Muscle of leg (tissue), 11 donors: Measurements from ENCODE around the gene PPP1R9A. TPM values are rescaled to one million over a fixed set of nuclear protein-coding genes. Genes with fewer than 3 reads are reported as not detected.

Source experiments
- DNase-seq: peaks from one replicate; pipeline ENCODE4 v3.0.0; 2013
- H3K27ac ChIP-seq: one replicate; pipeline ENCODE4 v1.5.1; 2013; ENCODE audit warnings: mild to moderate bottlenecking, low read length, control low read depth
- H3K27me3 ChIP-seq: one replicate; pipeline ENCODE4 v1.6.1; 2013; ENCODE audit warnings: low read length; ENCODE audit not compliant: control insufficient read depth, insufficient read depth
- H3K36me3 ChIP-seq: one replicate; pipeline ENCODE4 v1.6.1; 2013; ENCODE audit warnings: low read length; ENCODE audit not compliant: control insufficient read depth, insufficient read depth
- H3K4me1 ChIP-seq: one replicate; pipeline ENCODE4 v1.6.1; 2013; ENCODE audit warnings: low read length; ENCODE audit not compliant: control insufficient read depth, insufficient read depth
- H3K4me3 ChIP-seq: one replicate; pipeline ENCODE4 v1.5.1; 2013; ENCODE audit warnings: low read length, control low read depth
- H3K9me3 ChIP-seq: replicated peaks from 2 replicates; pipeline ENCODE4 v1.6.1; 2013; ENCODE audit warnings: low read depth, low read length; ENCODE audit not compliant: control insufficient read depth
- WGBS: methylation state at CpG from one replicate; pipeline ENCODE4 v1.1.5; 2013; ENCODE audit warnings: missing lambda C conversion rate; ENCODE audit not compliant: insufficient coverage; 5-methylcytosine and 5-hydroxymethylcytosine counted together
- polyA plus RNA-seq, 8 donors: library from polyadenylated mRNA; unstranded; fragments of 120-200 nt; gene quantifications; one replicate each; pipeline versions ENCODE4 v1.2.1 to v1.2.3, GENCODE V29; 2013; ENCODE audit warnings: inconsistent platforms in 1 of 8, low replicate concordance in 1 of 8; ENCODE audit not compliant: insufficient read length in 8 of 8, insufficient read depth in 1 of 8
- total RNA-seq: library from RNA; stranded (reverse); fragments of 120-200 nt; gene quantifications from one replicate; pipeline ENCODE4 v1.2.4, GENCODE V29; 2013

Gene PPP1R9A
- total and polyA plus RNA-seq, 9 donors = 14.8 to 45.0 (median 19.8) TPM

DNA sequence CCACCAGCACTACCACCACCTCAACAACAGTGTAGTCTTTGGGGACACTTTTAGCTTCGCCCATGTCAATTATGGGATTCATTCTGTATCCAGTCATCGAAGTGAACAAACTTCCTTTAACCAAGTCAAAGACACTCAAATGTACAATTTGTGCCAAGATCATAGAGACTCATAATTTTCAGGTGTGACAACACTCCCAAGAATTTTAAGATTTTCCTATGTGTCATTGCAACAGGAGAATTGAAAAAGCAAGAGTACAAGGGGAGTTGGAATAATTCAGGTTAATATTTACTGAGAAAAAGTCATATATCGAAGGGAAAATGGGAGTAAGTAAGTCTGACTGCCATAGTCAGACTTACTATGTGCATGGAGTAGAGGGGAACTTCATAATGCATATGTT is 390.7 kb downstream of the PPP1R9A start:
- Histone ChIP-seq H3K36me3 (no peaks in the 10 kb centered on the region), H3K27ac (no peak overlapping the region), H3K4me3 (no peak overlapping the region), H3K9me3 (no peaks in the 10 kb centered on the region), H3K27me3 (no peaks in the 10 kb centered on the region), H3K4me1 (no peaks in the 10 kb centered on the region)
- WGBS = 100% methylated on average over 1 of the region's 3 CpGs
- DNase-seq = no peak

DNA sequence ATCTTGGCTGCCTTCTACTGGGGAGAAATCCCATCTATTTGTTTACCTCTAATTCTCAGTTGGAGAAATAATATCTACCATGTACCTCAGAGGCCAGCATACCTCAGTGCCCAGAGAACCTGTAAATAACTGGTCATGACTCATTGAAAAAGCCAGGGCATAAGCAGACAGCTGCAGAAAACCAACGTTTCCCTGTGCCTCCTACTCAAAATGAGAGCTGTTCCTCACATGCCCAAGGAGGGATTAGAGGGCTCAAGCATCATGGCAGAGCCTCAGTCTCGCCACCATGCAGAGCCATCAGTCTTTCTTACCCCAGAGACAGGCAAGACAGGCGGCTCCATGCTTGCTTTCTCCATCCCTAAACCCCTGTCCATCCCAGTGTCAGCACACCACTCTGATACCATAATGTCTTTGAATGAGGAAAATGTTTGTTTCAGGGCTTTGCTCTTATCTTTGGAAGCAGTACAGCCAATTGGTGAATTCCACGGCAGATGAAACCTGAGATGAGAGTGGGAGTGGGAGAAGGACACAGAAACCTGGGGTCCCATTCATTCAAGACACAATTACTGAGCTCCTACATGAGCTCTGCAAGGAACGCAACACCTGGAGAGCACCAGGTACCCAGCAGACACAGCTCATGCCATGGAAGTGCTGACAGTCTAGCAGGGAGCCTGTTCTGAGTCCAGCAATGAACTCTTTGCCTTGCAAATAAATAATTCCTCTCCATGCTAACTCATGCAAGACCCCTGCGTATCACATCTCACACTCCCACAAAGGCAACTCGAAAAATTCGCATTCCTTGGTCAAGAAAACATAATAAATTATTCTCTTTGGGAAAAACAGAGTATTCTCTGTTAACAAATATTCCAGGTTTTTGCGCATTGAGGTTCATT is 395.9 kb downstream of the PPP1R9A start:
- 54% methylated on average over 2 of the region's 9 CpGs for WGBS
- no peaks in the 10 kb centered on the region for H3K9me3 ChIP-seq
- H3K36me3 ChIP-seq = no peaks in the 10 kb centered on the region
- DNase-seq = no peak
- H3K27me3 ChIP-seq = no peaks in the 10 kb centered on the region
- H3K4me3 ChIP-seq = no peak overlapping the region
- H3K4me1 ChIP-seq = no peaks in the 10 kb centered on the region
- H3K27ac ChIP-seq = no peak overlapping the region

DNA sequence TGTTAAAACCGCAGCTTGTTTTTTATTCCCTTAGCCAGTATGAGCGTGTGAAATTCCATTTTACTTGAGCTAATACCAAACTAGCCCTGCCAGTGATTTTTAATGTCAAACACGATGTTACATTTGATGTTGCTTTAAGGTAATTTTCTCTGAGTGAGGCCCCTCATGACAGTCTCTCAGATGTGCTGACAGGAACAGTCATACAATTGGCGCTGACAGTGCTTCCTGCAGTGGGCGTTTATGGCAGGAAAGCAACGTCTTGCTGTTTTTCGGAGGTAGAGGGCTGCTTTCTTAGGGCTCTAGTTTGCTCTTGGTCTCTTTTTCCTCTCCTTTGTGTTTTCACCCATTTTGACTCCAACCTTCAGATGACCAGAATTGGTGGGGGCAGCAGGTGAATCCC is 397.6 kb downstream of the PPP1R9A start:
- no peaks in the 10 kb centered on the region for H3K4me1 ChIP-seq
- H3K9me3 ChIP-seq = no peaks in the 10 kb centered on the region
- no peak overlapping the region for H3K27ac ChIP-seq
- no peak overlapping the region for H3K4me3 ChIP-seq
- H3K27me3 ChIP-seq = no peaks in the 10 kb centered on the region
- DNase-seq = no peak
- H3K36me3 ChIP-seq = no peaks in the 10 kb centered on the region
- WGBS = no CpG with 5 or more reads among the region's 7 CpGs

- peak; percentile 23 for DNase-seq
- no CpG with 5 or more reads among the region's 2 CpGs for WGBS
- Histone ChIP-seq H3K27ac (no peak overlapping the region), H3K36me3 (no peaks in the 10 kb centered on the region), H3K27me3 (no peaks in the 10 kb centered on the region), H3K9me3 (no peaks in the 10 kb centered on the region), H3K4me3 (no peak overlapping the region), H3K4me1 (no peaks in the 10 kb centered on the region)
Measured at GRCh38 chr7:95309951-95310350, 402.6 kb downstream of the PPP1R9A start.

DNA sequence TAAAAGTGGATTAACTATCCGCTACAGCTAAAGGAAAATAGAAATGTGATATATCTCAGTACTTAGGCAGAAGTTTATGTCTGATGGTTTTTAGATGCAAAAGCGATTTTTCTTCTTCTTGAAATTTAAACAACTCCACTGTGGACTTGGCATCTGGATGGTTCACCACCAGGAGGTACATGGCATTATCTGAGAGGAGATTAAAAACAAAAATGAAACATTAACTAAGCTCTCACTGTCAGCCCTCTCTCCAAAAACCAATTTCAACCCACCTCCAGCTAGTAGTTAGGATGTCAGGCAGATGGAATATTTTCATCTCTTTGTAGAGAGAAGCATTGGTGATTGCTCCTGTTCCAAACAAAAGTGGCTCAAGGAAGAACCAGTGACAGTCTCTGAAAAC is 404.0 kb downstream of the PPP1R9A start:
- Histone ChIP-seq H3K9me3 (no peaks in the 10 kb centered on the region), H3K27ac (no peak overlapping the region), H3K36me3 (no peaks in the 10 kb centered on the region), H3K4me1 (no peaks in the 10 kb centered on the region), H3K27me3 (no peaks in the 10 kb centered on the region), H3K4me3 (no peak overlapping the region)
- DNase-seq = no peak
- WGBS = no CpG with 5 or more reads among the region's 2 CpGs

DNA sequence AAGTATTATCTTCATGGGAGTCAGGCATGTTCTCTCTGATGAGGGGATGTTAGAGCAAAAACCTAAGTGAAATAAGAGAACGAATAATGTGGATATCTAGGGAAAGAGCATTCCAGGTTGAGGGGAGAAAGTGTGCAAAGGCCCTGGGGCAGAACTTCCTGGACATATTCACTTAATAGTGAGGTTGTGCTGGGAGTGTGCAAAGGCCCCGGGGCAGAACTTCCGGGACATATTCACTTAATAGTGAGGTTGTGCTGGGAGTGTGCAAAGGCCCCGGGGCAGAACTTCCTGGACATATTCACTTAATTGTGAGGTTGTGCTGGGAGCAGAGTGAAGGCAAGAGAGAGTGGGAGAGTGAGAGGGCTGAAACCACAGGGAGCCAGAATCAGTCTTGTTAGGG is 405.2 kb downstream of the PPP1R9A start:
- Histone ChIP-seq H3K27me3 (no peaks in the 10 kb centered on the region), H3K9me3 (no peaks in the 10 kb centered on the region), H3K4me3 (no peak overlapping the region), H3K36me3 (no peaks in the 10 kb centered on the region), H3K4me1 (no peaks in the 10 kb centered on the region), H3K27ac (no peak overlapping the region)
- WGBS = 100% methylated on average over 1 of the region's 4 CpGs
- DNase-seq = no peak

GRCh38 chr7:95316588-95316987 is 409.2 kb downstream of the PPP1R9A start:
- WGBS = no CpG with 5 or more reads among the region's 2 CpGs
- Histone ChIP-seq H3K27ac (no peak overlapping the region), H3K36me3 (no peaks in the 10 kb centered on the region), H3K4me3 (no peak overlapping the region), H3K9me3 (no peaks in the 10 kb centered on the region), H3K27me3 (no peaks in the 10 kb centered on the region), H3K4me1 (no peaks in the 10 kb centered on the region)
- no peak for DNase-seq

DNA sequence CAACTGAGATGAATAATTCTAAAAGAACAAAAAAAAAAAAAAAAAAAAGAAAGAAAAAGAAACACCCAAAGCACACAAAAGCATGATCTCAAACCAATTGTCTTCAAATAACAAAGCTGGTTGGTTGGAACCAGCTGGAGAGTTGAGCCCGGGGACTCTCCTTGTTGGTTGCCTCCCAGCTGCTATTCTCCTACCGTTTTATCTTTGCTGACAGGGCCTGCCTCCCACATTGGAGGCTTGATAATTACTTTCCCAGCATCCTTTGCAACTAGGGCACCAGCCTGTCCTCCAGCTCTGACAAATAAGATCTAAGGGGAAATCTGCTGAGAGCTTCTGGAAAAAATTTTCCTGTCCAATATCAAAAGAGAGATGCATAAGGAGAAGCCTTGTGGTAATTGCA is 410.2 kb downstream of the PPP1R9A start:
- no peak overlapping the region for H3K4me3 ChIP-seq
- no peaks in the 10 kb centered on the region for H3K4me1 ChIP-seq
- H3K27ac ChIP-seq = no peak overlapping the region
- H3K27me3 ChIP-seq = no peaks in the 10 kb centered on the region
- WGBS = 50% methylated on average over 2 of the region's 2 CpGs
- no peaks in the 10 kb centered on the region for H3K36me3 ChIP-seq
- DNase-seq = no peak
- H3K9me3 ChIP-seq = no peaks in the 10 kb centered on the region

DNA sequence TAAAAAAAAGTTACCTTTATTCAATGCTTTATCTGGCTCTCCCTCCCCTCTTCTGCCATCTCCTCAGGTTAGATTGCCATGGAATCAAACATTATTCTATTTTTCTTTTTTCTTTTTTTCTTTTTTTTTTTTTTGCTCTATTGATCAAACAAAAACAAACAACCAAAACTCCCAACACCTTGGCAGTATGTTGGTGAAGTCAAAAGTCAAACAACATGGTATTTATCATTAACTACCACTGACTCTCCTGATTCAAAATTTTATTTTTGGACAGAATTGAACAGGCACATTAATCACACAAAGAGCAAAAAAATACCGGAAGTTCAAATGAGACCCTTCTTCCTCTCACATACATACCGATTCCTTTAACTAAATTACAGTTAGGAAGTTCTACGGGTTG is 410.6 kb downstream of the PPP1R9A start:
- WGBS = no CpG with 5 or more reads among the region's 3 CpGs
- no peaks in the 10 kb centered on the region for H3K4me1 ChIP-seq
- DNase-seq = no peak

DNA sequence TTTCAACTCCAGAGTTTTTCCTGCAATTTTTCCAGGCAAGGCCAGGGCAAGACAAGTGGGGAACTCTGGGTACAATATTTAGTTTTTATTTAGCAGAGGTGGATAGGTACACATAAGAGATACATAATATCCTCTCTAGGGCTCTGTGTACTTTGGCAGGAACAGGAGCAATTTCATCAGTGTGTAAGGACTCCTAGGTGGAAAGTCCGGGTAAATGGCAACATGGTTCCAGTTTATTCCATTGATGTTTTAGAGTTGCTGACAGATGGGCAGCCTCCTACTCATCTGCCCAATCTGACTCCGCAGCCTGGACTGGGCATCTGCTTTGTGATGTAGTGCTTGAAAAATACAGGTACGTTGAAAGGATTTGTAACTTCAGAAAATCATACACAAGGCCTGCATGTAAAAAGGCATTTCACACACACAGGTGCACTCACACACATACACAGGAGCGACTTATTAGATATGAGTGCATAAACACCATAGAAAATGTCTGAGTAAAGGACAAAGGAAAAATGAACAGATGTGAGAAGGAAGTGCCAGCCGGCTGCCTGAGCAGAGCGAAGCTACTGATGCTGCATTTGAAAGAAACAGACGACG is 411.2 kb downstream of the PPP1R9A start:
- Histone ChIP-seq H3K36me3 (no peaks in the 10 kb centered on the region), H3K4me3 (no peak overlapping the region), H3K27me3 (no peaks in the 10 kb centered on the region), H3K27ac (no peak overlapping the region), H3K9me3 (no peaks in the 10 kb centered on the region), H3K4me1 (no peaks in the 10 kb centered on the region)
- no CpG with 5 or more reads among the region's 8 CpGs for WGBS
- DNase-seq = no peak

More for the DNA sequence above, 410.6 kb downstream of the PPP1R9A start:
- H3K27ac ChIP-seq = no peak overlapping the region
- no peaks in the 10 kb centered on the region for H3K9me3 ChIP-seq
- no peaks in the 10 kb centered on the region for H3K27me3 ChIP-seq
- no peaks in the 10 kb centered on the region for H3K36me3 ChIP-seq
- no peak overlapping the region for H3K4me3 ChIP-seq
